HepG2 (cell line): ENCODE measurements around the gene ESAM. TPM values are rescaled to one million over a fixed set of nuclear protein-coding genes. Genes with fewer than 3 reads are reported as not detected.

ENCODE experiments used
- ATAC-seq: fragments of 200-7000 bp; cut with Tn5 transposase; 3 replicates; pipeline ENCODE4 v1.9.1; 2020; ENCODE audit warnings: mild to moderate bottlenecking, moderate library complexity
- BruUV-seq: library from RNA; stranded (reverse); fragments of 400-500 nt; replicated peaks from 2 replicates; lab custom pipeline; 2021; lab: Mats Ljungman, UMichigan
- CTCF ChIA-PET: fragments of 300-600 bp; formaldehyde crosslinking; extraction: SDS; loops from one replicate; lab custom pipeline; 2021; ENCODE audit warnings: low total read pairs, inconsistent platforms, low intra/inter-chr PET ratio; lab: Yijun Ruan, JAX
- POLR2A ChIA-PET: fragments of 350-600 bp; sonication (Branson Sonifier 250); formaldehyde crosslinking; loops from one replicate; lab custom pipeline; 2020; ENCODE audit warnings: antibody characterized with exemption, inconsistent platforms; lab: Yijun Ruan, JAX
- DNase-seq: peaks from one replicate; pipeline ENCODE4 v3.0.0-alpha.2; 2015; ENCODE audit warnings: low spot score
- FAIRE-seq: peaks from 3 replicates; lab custom pipeline; 2011; peaks lifted over from hg19 to GRCh38; lab: Jason Lieb, UNC
- H2AFZ ChIP-seq: one replicate; pipeline ENCODE4 v1.6.1; 2011; ENCODE audit warnings: low read length, inconsistent platforms
- H3K27ac ChIP-seq: fragments of 300-600 bp; 3 replicates; pipeline ENCODE4 v1.8.0; 2011; ENCODE audit warnings: mixed run types, mild to moderate bottlenecking, mixed read lengths, low read length, inconsistent platforms; ENCODE audit not compliant: insufficient read depth; ENCODE audit errors: extremely low read length
- H3K27me3 ChIP-seq, 2 experiments: fragments of 200-600 bp in 1 of 2; 2 replicates in 1 of 2; 3 replicates in 1 of 2; pipeline versions ENCODE4 v1.6.0 to v1.8.0; 2011; ENCODE audit warnings: low read length in 2 of 2, mild to moderate bottlenecking in 2 of 2, moderate library complexity in 2 of 2, inconsistent platforms in 1 of 2; ENCODE audit not compliant: insufficient read depth in 2 of 2, control insufficient read depth in 1 of 2
- H3K36me3 ChIP-seq, 2 experiments: fragments of 200-600 bp in 1 of 2; replicated peaks in 1 of 2; 2 replicates in 1 of 2; 3 replicates in 1 of 2; pipeline versions ENCODE4 v1.5.1 to v1.8.0; 2011; ENCODE audit warnings: low read length in 2 of 2, inconsistent platforms in 1 of 2; ENCODE audit not compliant: insufficient read depth in 2 of 2, control insufficient read depth in 1 of 2
- H3K4me1 ChIP-seq: 2 replicates; pipeline ENCODE4 v1.5.1; 2012; ENCODE audit warnings: low read length, inconsistent platforms; ENCODE audit not compliant: insufficient read depth
- H3K4me2 ChIP-seq: 2 replicates; pipeline ENCODE4 v1.6.0; 2011; ENCODE audit warnings: low read depth, low read length, inconsistent platforms
- H3K4me3 ChIP-seq, 3 experiments: fragments of 200-600 bp in 1 of 3; sonication (generic), shearing (Covaris generic) in 1 of 3; replicated peaks in 1 of 3; 2 replicates each; pipeline ENCODE4 v1.5.1; 2011 to 2016; ENCODE audit warnings: low read length in 3 of 3, inconsistent platforms in 2 of 3, low read depth in 2 of 3, mild to moderate bottlenecking in 2 of 3, control low read depth in 1 of 3, mixed read lengths in 1 of 3; ENCODE audit not compliant: insufficient read depth in 1 of 3
- H3K79me2 ChIP-seq: one replicate; pipeline ENCODE4 v1.6.1; 2011; ENCODE audit warnings: low read length, inconsistent platforms; ENCODE audit not compliant: insufficient read depth
- H3K9ac ChIP-seq: 2 replicates; pipeline ENCODE4 v1.6.0; 2011; ENCODE audit warnings: mild to moderate bottlenecking, low read depth, low read length, inconsistent platforms; ENCODE audit not compliant: insufficient read depth
- H3K9me3 ChIP-seq: 2 replicates; pipeline ENCODE4 v1.5.1; 2012; ENCODE audit warnings: mild to moderate bottlenecking, low read length
- H4K20me1 ChIP-seq: 2 replicates; pipeline ENCODE4 v1.6.0; 2011; ENCODE audit warnings: inconsistent platforms, mild to moderate bottlenecking, low read length, moderate library complexity; ENCODE audit not compliant: insufficient read depth
- DR1 ChIP-seq: sonication (generic); formaldehyde crosslinking; IDR thresholded peaks from 2 replicates; pipeline ENCODE4 v1.8.0; 2021; ENCODE audit warnings: mild to moderate bottlenecking, missing genetic modification reagents, inconsistent platforms
- ELF3 ChIP-seq: IDR thresholded peaks from 2 replicates; pipeline ENCODE4 v1.6.1; 2016; ENCODE audit warnings: missing genetic modification reagents, missing compliant biosample characterization
- GABPB1 ChIP-seq: IDR thresholded peaks from 2 replicates; pipeline ENCODE4 v1.6.1; 2016; ENCODE audit warnings: mild to moderate bottlenecking, missing genetic modification reagents, moderate library complexity, missing compliant biosample characterization
- GATAD2A ChIP-seq: IDR thresholded peaks from 2 replicates; pipeline ENCODE4 v1.6.1; 2016
- HOXA3 ChIP-seq: sonication (generic); formaldehyde crosslinking; IDR thresholded peaks from 2 replicates; pipeline ENCODE4 v1.5.0; 2020; ENCODE audit warnings: missing genetic modification reagents
- IRF2 ChIP-seq: IDR thresholded peaks from 2 replicates; pipeline ENCODE4 v1.6.1; 2018; ENCODE audit warnings: missing genetic modification reagents, missing compliant biosample characterization
- KDM5A ChIP-seq: fragments of 200-600 bp; sonication (generic); IDR thresholded peaks from 2 replicates; pipeline ENCODE4 v1.7.0; 2018; ENCODE audit warnings: antibody characterized with exemption, mild to moderate bottlenecking, low read length, borderline replicate concordance
- MAZ ChIP-seq, 2 experiments: sonication (generic) in 1 of 2; formaldehyde crosslinking in 1 of 2; IDR thresholded peaks; 2 replicates each; pipeline versions ENCODE4 v1.5.0 to v1.6.1; 2012 to 2020; ENCODE audit warnings: low read depth in 2 of 2, mild to moderate bottlenecking in 2 of 2, borderline replicate concordance in 1 of 2, improper control_type of control experiment in 1 of 2, low read length in 1 of 2, missing genetic modification reagents in 1 of 2, moderate library complexity in 1 of 2
- MED1 ChIP-seq: sonication (generic); formaldehyde crosslinking; IDR thresholded peaks from 2 replicates; pipeline ENCODE4 v1.4.0; 2020; ENCODE audit warnings: missing genetic modification reagents
- NFIC ChIP-seq: IDR thresholded peaks from 2 replicates; pipeline ENCODE4 v1.6.1; 2012; ENCODE audit warnings: mild to moderate bottlenecking, low read length, inconsistent platforms
- SP5 ChIP-seq: IDR thresholded peaks from 2 replicates; pipeline ENCODE4 v1.6.1; 2016; ENCODE audit warnings: low read depth, borderline replicate concordance
- SRSF1 ChIP-seq: fragments of 200-400 bp; formaldehyde crosslinking; optimal IDR thresholded peaks from 2 replicates; pipeline ENCODE3; 2017; ENCODE audit warnings: mild to moderate bottlenecking, low read depth, low read length, moderate library complexity
- TAF1 ChIP-seq: sonication (generic); formaldehyde crosslinking; IDR thresholded peaks from 2 replicates; pipeline ENCODE4 v1.4.0; 2020; ENCODE audit warnings: missing genetic modification reagents
- ZNF484 ChIP-seq: sonication (generic); formaldehyde crosslinking; IDR thresholded peaks from 2 replicates; pipeline ENCODE4 v1.5.1; 2020; ENCODE audit warnings: mild to moderate bottlenecking, low read depth, missing genetic modification reagents, borderline replicate concordance
- ZNF550 ChIP-seq: sonication (generic); formaldehyde crosslinking; IDR thresholded peaks from 2 replicates; pipeline ENCODE4 v1.4.0; 2020; ENCODE audit warnings: mild to moderate bottlenecking, missing genetic modification reagents, borderline replicate concordance
- ZNF558 ChIP-seq: sonication (generic); formaldehyde crosslinking; IDR thresholded peaks from 2 replicates; pipeline ENCODE4 v1.9.0; 2022; ENCODE audit warnings: mild to moderate bottlenecking, missing genetic modification reagents, borderline replicate concordance
- ZNF615 ChIP-seq: sonication (generic); formaldehyde crosslinking; IDR thresholded peaks from 2 replicates; pipeline ENCODE4 v1.5.0; 2020; ENCODE audit warnings: mild to moderate bottlenecking, missing genetic modification reagents, borderline replicate concordance
- ZNF652 ChIP-seq: IDR thresholded peaks from 2 replicates; pipeline ENCODE4 v1.6.1; 2016; ENCODE audit warnings: low read depth, borderline replicate concordance
- ZNF674 ChIP-seq: sonication (generic); formaldehyde crosslinking; IDR thresholded peaks from 2 replicates; pipeline ENCODE4 v1.5.0; 2020; ENCODE audit warnings: low read depth, mild to moderate bottlenecking, missing genetic modification reagents
- ZNF747 ChIP-seq: sonication (generic); formaldehyde crosslinking; IDR thresholded peaks from 2 replicates; pipeline ENCODE4 v1.8.1; 2023; ENCODE audit warnings: missing genetic modification reagents, mild to moderate bottlenecking, borderline replicate concordance
- WGBS: methylation state at CpG from one replicate; pipeline ENCODE4 v1.1.6; 2017; ENCODE audit warnings: low lambda C conversion rate; 5-methylcytosine and 5-hydroxymethylcytosine counted together
- in situ Hi-C: cut with HindIII; loops from 2 replicates; pipeline ENCODE4 v1.10.0; 2017; ENCODE audit warnings: low pct_unique_long_range_greater_than_20kb; ENCODE audit not compliant: extremely low pct_ligation_motif_present
- intact Hi-C: fragments of 100-400 bp; cut with micrococcal nuclease; formaldehyde crosslinking; loops from one replicate; pipeline ENCODE4 v1.10.0; 2022; ENCODE audit not compliant: unreplicated experiment
- polyA plus RNA-seq, 8 experiments: library from polyadenylated mRNA; depleted of rRNA in 3 of 8; stranded (reverse) in 7 of 8; unstranded in 1 of 8; fragments of >200 nt; fragmentation: Illumina TruSeq in 4 of 8; extraction: Trizol in 4 of 8; gene quantifications; 2 replicates each; pipeline versions ENCODE4 v1.2.1 to v1.2.3, GENCODE V29; 2011 to 2016; ENCODE audit warnings: low read depth in 4 of 8, missing spikeins in 1 of 8, mixed read lengths in 1 of 8; ENCODE audit not compliant: insufficient read depth in 1 of 8
- total RNA-seq, 5 experiments: library from RNA; depleted of rRNA; stranded (reverse); fragments of >200 nt; fragmentation: Illumina TruSeq; extraction: Trizol; gene quantifications; 2 replicates each; pipeline ENCODE4 v1.2.3, GENCODE V29; 2016; ENCODE audit warnings: low read depth in 1 of 5
- TF ChIP-seq, protein P1 (sequence below): sonication (generic); formaldehyde crosslinking; IDR thresholded peaks from 2 replicates; pipeline ENCODE4 v1.9.0; 2022; ENCODE audit warnings: missing genetic modification reagents, mild to moderate bottlenecking, borderline replicate concordance
- TF ChIP-seq, protein P2 (sequence below): sonication (generic); formaldehyde crosslinking; IDR thresholded peaks from 2 replicates; pipeline ENCODE4 v1.4.0; 2020; ENCODE audit warnings: missing genetic modification reagents, mild to moderate bottlenecking, borderline replicate concordance

The ESAM gene
- total and polyA plus RNA-seq, 2 of the 13 experiments (the other 11 are each of a cell fraction or from before 2014, with no cell fraction given): 1.2 to 6.8 TPM

DNA sequence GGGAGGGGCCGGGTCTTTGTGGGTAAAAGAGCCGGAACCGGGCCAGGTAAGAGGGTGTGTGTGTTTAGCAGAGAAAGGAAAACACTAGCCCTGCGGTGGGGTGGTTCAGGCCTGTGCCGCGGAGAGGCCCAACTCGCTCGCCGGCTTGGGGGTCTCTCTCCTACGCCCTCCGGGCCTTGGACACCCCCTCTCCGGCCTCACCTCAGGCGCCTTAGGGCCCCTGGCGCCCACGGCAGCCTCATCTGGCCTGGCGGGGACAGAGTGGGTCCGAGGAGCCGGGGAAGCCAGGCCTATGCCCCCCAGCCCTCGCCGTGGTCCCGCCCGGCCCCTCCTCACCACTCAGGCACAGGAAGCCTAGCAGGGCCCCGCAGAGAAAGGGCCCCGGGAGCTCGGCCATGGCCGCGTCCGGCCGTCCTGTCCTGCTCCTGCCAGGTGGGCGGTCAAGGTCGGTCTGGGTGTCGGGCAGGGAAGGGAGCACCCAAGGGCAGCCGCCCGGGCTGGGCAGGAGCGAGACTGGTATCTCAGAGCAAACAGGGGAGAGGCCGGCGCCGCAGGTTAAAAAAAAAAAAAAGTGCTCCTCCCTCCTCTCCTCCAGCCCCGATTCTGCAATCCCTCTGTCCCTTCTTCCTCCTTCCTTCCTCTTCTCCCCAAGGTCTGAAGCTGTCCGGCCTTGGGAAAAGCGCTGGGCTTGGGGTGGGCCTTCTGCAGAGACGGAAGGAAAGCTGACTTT, 10.2 kb downstream of the ESAM start, which contains the start of gene VSIG2:
Gene VSIG2, minus strand, starts transcription at position 515 of the 730 bp plus-strand sequence. Its CDS starts 118 bp downstream, at position 397.
- H3K4me1 ChIP-seq: peaks cover 68% of the 10 kb centered on the region
- no TSS peak for BruUV-seq
- FAIRE-seq (no peak), DNase-seq (no peak), ATAC-seq (peak; percentile 56)
- no peaks in the 10 kb centered on the region for H3K9me3 ChIP-seq
- intact Hi-C loops (no loop called here), in situ Hi-C loops (no loop called here)
- ChIA-PET POLR2A (interaction anchor here (1.3 to 1.5 kb wide), 3 partner anchors 11 to 78 kb away, joined by 3 to 8 read pairs (median 4); partner anchors contain the start of genes ESAM, NRGN, SIAE and SPA17), CTCF (no interaction called here)
- no peaks in the 10 kb centered on the region for H4K20me1 ChIP-seq
- H3K36me3 ChIP-seq: no peaks in the 10 kb centered on the region
- H3K4me2 ChIP-seq: peak within 1 kb of the TSS; percentile 71
- H2AFZ ChIP-seq: no peak within 1 kb of the TSS
- no peak within 1 kb of the TSS for H3K27ac ChIP-seq
- H3K4me3 ChIP-seq: peak within 1 kb of the TSS; percentile 44 to 65 (median 60); a peak in 4 of 6 replicates
- H3K79me2 ChIP-seq: no peaks in the 10 kb centered on the region
- peak within 1 kb of the TSS; percentile 65; the same call in 1 of the 2 replicates for H3K9ac ChIP-seq
- H3K27me3 ChIP-seq: peaks cover 0 to 46% of the 10 kb centered on the region in 2 experiments; a peak in 4 of 5 replicates
- 21% methylated on average over 16 of the region's 42 CpGs for WGBS
- TF ChIP-seq ZNF550 (CRISPR knock-in tag) (no peak), MAZ (IDR thresholded peaks at IDR 0.05; ENCODE audit: borderline replicate concordance, low read depth, low read length) (no peak), MAZ (CRISPR knock-in tag; IDR thresholded peaks at IDR 0.05; ENCODE audit: low read depth) (0 out of 2 replicates have a peak, but pooled peaks have one; percentile 25), SRSF1 (peak; percentile 42), ZNF674 (CRISPR knock-in tag) (no peak), HOXA3 (CRISPR knock-in tag) (0 out of 2 replicates have a peak, but pooled peaks have one; percentile 2), IRF2 (CRISPR knock-in tag) (no peak), GATAD2A (CRISPR knock-in tag) (peak; percentile 22; the same call in 1 of the 2 replicates), MED1 (CRISPR knock-in tag) (no peak), NFIC (no peak), GABPB1 (CRISPR knock-in tag) (peak; percentile 53; the same call in 1 of the 2 replicates), ZNF558 (CRISPR knock-in tag) (0 out of 2 replicates have a peak, but pooled peaks have one; percentile 9), TAF1 (CRISPR knock-in tag) (peak; percentile 21; the same call in 1 of the 2 replicates), DR1 (CRISPR knock-in tag) (no peak), SP5 (CRISPR knock-in tag) (0 out of 2 replicates have a peak, but pooled peaks have one; percentile 22), ZNF484 (CRISPR knock-in tag) (no peak), ZNF652 (CRISPR knock-in tag) (no peak), KDM5A (no peak), ELF3 (CRISPR knock-in tag) (0 out of 2 replicates have a peak, but pooled peaks have one; percentile 20), ZNF615 (no peak), ZNF747 (no peak)
- TF ChIP-seq, protein P1, sequence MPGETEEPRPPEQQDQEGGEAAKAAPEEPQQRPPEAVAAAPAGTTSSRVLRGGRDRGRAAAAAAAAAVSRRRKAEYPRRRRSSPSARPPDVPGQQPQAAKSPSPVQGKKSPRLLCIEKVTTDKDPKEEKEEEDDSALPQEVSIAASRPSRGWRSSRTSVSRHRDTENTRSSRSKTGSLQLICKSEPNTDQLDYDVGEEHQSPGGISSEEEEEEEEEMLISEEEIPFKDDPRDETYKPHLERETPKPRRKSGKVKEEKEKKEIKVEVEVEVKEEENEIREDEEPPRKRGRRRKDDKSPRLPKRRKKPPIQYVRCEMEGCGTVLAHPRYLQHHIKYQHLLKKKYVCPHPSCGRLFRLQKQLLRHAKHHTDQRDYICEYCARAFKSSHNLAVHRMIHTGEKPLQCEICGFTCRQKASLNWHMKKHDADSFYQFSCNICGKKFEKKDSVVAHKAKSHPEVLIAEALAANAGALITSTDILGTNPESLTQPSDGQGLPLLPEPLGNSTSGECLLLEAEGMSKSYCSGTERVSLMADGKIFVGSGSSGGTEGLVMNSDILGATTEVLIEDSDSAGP (CRISPR knock-in tag): no peak
- TF ChIP-seq, protein P2, sequence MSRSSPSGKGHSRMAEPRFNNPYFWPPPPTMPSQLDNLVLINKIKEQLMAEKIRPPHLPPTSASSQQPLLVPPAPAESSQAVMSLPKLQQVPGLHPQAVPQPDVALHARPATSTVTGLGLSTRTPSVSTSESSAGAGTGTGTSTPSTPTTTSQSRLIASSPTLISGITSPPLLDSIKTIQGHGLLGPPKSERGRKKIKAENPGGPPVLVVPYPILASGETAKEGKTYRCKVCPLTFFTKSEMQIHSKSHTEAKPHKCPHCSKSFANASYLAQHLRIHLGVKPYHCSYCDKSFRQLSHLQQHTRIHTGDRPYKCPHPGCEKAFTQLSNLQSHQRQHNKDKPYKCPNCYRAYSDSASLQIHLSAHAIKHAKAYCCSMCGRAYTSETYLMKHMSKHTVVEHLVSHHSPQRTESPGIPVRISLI (CRISPR knock-in tag): peak; percentile 58; the same call in 1 of the 2 replicates
